ENCODE data around the gene GNRH2. TPM values are rescaled to one million over a fixed set of nuclear protein-coding genes. Genes with fewer than 3 reads are reported as not detected.
A peak's percentile ranks its signal among the peaks of the same experiment; 100 is the strongest.

Gene GNRH2
- total RNA-seq, 1 donor from 2014 or later: 2.4 TPM

DNA sequence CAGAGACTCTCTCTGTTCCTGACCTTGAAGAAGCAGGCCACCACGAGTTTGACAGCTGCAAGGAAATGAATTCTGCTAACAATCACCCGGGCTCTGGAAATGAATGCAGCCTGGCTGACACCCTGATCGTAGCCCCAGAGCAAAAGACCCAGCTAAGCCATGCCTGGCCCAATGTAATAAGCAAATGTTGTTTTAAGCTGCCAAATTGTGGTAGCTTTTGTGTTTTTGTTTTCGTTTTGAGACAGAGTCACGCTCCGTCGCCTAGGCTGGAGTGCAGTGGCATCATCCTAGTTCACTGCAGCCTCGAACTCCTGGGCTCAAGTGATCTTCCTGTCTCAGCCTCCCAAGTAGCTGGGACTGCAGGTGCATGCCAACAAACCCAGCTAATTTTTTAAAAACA is 24.7 kb downstream of the GNRH2 start:
- peaks cover 25% of the 10 kb centered on the region for H3K27me3 Mint-ChIP-seq (ENCODE audit: low read depth)
- H3K27ac Mint-ChIP-seq (ENCODE audit: unreplicated experiment): no peak overlapping the region
- TF ChIP-seq, protein P1, sequence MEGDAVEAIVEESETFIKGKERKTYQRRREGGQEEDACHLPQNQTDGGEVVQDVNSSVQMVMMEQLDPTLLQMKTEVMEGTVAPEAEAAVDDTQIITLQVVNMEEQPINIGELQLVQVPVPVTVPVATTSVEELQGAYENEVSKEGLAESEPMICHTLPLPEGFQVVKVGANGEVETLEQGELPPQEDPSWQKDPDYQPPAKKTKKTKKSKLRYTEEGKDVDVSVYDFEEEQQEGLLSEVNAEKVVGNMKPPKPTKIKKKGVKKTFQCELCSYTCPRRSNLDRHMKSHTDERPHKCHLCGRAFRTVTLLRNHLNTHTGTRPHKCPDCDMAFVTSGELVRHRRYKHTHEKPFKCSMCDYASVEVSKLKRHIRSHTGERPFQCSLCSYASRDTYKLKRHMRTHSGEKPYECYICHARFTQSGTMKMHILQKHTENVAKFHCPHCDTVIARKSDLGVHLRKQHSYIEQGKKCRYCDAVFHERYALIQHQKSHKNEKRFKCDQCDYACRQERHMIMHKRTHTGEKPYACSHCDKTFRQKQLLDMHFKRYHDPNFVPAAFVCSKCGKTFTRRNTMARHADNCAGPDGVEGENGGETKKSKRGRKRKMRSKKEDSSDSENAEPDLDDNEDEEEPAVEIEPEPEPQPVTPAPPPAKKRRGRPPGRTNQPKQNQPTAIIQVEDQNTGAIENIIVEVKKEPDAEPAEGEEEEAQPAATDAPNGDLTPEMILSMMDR (conservative IDR thresholded peaks at IDR 0.05): no peak
- DNase-seq (ENCODE audit: low read depth, low spot score): no peak
- H3K4me1 Mint-ChIP-seq: peaks cover 5% of the 10 kb centered on the region
- no peaks in the 10 kb centered on the region for H3K36me3 Mint-ChIP-seq (ENCODE audit: low read depth)
- H3K9me3 Mint-ChIP-seq: no peaks in the 10 kb centered on the region
- H3K4me3 Mint-ChIP-seq: no peak overlapping the region

DNA sequence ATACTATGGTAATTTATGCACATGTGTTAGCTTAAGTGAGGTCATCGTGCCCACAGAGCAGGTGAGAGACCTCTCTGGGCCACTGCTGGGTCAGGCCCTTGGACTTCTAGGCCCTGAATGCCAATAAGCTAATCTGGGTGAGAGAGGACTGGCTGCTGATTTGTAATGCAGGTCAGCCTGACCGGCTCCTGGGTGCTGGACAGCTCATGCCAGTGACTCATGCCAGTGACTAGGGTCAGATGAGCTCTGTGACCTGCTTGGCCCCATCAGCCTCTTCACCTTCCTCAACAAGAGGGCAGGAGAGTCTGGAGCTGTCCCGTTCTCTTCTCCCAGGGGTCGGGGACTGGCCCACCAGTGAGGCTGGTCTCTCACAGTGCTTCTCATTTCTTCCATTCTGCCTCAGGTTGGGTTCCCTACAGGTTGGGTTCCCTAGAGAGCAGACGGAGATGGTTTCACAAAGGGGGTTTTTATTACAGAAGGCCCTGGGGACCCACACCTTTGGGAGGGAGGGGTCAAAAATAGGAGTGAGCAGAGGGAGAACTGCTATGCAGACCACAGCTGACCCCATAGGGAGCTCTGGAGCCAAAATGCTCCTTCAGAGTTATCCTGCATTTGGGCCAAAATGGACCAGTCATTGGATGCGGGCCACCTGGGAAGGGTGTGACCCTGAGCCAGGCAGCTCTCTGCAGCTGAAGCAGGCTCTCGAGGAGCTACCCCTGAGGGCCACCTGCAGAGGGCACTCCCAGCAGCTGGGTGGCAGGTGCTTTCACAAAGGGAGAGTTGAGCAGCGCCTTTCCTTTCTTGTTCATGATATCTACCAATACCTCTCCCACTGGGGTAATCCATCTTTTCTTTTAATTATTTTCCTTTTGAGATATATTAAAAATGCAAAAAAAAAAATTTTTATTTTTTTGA is 25.8 kb downstream of the GNRH2 start:
- Mint-ChIP-seq H3K4me1 (peaks cover 5% of the 10 kb centered on the region), H3K9me3 (no peaks in the 10 kb centered on the region), H3K4me3 (no peak overlapping the region), H3K27me3 (ENCODE audit: low read depth) (peaks cover 31% of the 10 kb centered on the region), H3K27ac (ENCODE audit: unreplicated experiment) (no peak overlapping the region), H3K36me3 (ENCODE audit: low read depth) (no peaks in the 10 kb centered on the region)
- no peak for DNase-seq (ENCODE audit: low read depth, low spot score)
- TF ChIP-seq, protein P1 (conservative IDR thresholded peaks at IDR 0.05): no peak

DNA sequence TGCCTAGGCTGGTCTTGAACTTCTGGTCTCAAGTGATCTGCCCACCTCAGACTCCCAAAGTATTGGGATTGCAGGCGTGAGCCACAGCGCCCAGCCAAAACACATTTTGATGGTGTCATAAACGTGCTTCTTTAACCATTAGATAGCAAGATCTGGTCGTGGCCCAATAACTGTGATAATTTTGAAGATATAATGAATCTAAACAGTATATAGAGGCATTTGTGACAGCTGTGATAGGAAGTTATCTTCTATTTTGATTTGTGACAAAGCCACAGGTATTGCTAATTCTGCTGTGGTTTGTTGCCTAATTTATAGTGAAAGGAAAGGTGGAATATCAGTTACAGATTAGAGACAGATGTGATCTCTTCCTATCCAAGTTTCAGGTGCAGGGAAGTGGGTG is 27.3 kb downstream of the GNRH2 start:
- H3K27me3 Mint-ChIP-seq (ENCODE audit: low read depth): peaks cover 30% of the 10 kb centered on the region
- no peaks in the 10 kb centered on the region for H3K36me3 Mint-ChIP-seq (ENCODE audit: low read depth)
- no peak for DNase-seq (ENCODE audit: low read depth, low spot score)
- no peak overlapping the region for H3K27ac Mint-ChIP-seq (ENCODE audit: unreplicated experiment)
- TF ChIP-seq, protein P1 (conservative IDR thresholded peaks at IDR 0.05): no peak
- H3K4me1 Mint-ChIP-seq: peaks cover 5% of the 10 kb centered on the region
- no peak overlapping the region for H3K4me3 Mint-ChIP-seq
- H3K9me3 Mint-ChIP-seq: no peaks in the 10 kb centered on the region

DNA sequence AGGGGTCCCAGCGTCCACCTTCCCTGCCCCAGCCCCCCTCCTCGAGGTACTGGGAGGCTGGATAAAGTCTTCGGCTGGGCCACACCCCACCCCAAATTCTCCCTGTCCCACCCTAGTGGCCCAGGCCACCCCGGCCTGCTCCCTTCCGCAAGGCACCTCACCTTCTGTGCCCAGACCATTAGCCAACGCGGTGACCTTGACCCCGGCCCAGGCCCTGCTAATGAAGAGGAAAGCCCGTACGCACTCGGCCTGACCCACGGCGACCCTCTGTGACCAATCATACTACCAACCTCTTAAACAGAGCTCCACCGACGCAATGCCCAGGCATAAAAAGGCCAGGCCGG is 27.8 kb downstream of the GNRH2 start:
- Mint-ChIP-seq H3K4me1 (peaks cover 5% of the 10 kb centered on the region), H3K9me3 (no peaks in the 10 kb centered on the region), H3K27me3 (ENCODE audit: low read depth) (peaks cover 31% of the 10 kb centered on the region), H3K36me3 (ENCODE audit: low read depth) (no peaks in the 10 kb centered on the region), H3K4me3 (no peak overlapping the region), H3K27ac (ENCODE audit: unreplicated experiment) (no peak overlapping the region)
- no peak for DNase-seq (ENCODE audit: low read depth, low spot score)
- TF ChIP-seq, protein P1 (conservative IDR thresholded peaks at IDR 0.05): no peak

DNA sequence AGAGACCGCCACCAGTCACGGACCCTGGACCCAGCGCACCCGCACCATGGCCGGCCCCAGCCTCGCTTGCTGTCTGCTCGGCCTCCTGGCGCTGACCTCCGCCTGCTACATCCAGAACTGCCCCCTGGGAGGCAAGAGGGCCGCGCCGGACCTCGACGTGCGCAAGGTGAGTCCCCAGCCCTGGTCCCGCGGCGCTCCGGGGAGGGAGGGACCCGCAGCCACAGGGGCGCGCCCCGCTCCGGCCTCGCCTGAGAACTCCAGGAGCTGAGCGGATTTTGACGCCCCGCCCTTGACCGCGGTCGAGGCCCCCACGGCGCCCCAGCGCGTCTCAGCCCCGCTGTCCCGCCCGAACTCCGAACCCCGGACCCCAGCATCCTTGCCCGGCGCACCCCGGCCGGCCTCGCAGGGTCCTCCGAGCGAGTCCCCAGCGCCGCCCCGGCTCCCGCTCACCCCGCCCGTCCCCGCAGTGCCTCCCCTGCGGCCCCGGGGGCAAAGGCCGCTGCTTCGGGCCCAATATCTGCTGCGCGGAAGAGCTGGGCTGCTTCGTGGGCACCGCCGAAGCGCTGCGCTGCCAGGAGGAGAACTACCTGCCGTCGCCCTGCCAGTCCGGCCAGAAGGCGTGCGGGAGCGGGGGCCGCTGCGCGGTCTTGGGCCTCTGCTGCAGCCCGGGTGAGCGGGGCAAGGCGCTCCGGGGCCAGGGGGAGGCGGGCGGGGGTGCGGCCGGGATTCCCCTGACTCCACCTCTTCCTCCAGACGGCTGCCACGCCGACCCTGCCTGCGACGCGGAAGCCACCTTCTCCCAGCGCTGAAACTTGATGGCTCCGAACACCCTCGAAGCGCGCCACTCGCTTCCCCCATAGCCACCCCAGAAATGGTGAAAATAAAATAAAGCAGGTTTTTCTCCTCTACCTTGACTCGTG is 28.4 kb downstream of the GNRH2 start, which contains the start of gene OXT:
Gene OXT, plus strand, starts transcription at position 11 of the 920 bp plus-strand sequence. Its CDS starts 36 bp downstream, at position 47.
- peak within 1 kb of the TSS; percentile 34 for H3K4me3 Mint-ChIP-seq
- peaks cover 5% of the 10 kb centered on the region for H3K4me1 Mint-ChIP-seq
- H3K9me3 Mint-ChIP-seq: no peaks in the 10 kb centered on the region
- no peaks in the 10 kb centered on the region for H3K36me3 Mint-ChIP-seq (ENCODE audit: low read depth)
- H3K27ac Mint-ChIP-seq (ENCODE audit: unreplicated experiment): no peak within 1 kb of the TSS
- TF ChIP-seq, protein P1 (conservative IDR thresholded peaks at IDR 0.05): no peak
- peaks cover 34% of the 10 kb centered on the region for H3K27me3 Mint-ChIP-seq (ENCODE audit: low read depth)
- no peak for DNase-seq (ENCODE audit: low read depth, low spot score)

All from neural crest cell (in vitro differentiated cells).